HG03469 (cell line): ENCODE results near the gene RPS24.

Experiments used
- ATAC-seq: cut with Tn5 transposase; IDR thresholded peaks from one replicate; pipeline ENCODE4 v1.9.1; 2021; ENCODE audit warnings: mild to moderate bottlenecking, moderate library complexity, moderate number of reproducible peaks; ENCODE audit not compliant: unreplicated experiment

The RPS24 gene

GRCh38 chr10:78025685-78026364, 7.8 kb upstream of the RPS24 start:
- no peak for ATAC-seq

- ATAC-seq, result no peak
Measured at GRCh38 chr10:78028438-78029268, 5.0 kb upstream of the RPS24 start.

- ATAC-seq, result peak; percentile 34
Measured at GRCh38 chr10:78029269-78030226, 4.1 kb upstream of the RPS24 start, which contains the start of gene POLR3A. Gene POLR3A, minus strand, starts transcription at chr10:78029515. Its CDS starts 108 bp downstream, at chr10:78029407.

GRCh38 chr10:78033387-78033636, 351 bp upstream of the RPS24 start:
- no peak for ATAC-seq

DNA sequence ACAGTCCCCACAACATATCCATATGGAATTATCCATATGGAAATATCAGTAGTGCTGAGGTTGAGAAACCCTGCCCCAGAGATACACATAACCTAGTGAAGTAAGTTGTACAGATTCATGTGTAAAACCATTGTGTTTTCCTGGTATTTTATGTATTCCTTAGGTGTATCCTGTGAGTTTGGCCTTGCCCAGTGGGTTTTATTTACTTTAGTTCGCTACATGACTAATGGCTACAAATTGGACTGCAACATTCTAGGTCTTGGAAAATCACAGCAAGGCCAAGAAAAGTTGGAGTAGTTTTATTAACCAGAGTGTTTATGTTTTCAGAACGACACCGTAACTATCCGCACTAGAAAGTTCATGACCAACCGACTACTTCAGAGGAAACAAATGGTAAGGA, 1.4 kb downstream of the RPS24 start:
- no peak for ATAC-seq

- no peak for ATAC-seq
Measured at GRCh38 chr10:78035437-78035836, 1.8 kb downstream of the RPS24 start.

DNA sequence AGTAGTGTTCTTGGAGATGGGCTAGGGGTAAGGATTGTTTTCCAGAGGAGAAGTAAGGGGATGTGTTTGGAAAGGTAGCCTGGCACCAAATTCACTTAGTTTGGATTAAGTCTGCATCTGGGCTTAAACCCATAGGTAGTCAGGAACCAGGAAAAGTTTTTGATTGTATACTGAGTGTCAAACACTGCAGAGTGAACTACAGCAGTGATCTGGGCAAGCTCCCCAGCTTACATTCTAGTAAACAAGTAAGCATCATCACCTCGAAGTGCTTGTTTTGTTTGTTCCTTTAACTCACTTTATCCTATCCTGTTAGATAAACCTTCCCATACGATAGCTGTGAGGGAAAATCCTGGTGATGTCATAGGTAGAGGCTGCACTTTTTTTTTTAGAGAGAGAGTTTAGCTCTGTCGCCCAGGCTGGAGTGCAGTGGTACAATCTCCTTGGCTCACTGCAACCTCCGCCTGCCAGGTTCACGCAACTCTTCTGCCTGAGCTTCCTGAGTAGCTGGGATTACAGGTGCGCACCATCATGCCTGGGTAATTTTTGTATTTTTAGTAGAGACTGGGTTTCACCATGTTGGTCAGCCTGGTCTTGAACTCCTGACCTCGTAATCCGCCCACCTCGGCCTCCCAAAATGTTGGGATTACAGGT, 2.4 kb downstream of the RPS24 start:
- ATAC-seq, result no peak

DNA sequence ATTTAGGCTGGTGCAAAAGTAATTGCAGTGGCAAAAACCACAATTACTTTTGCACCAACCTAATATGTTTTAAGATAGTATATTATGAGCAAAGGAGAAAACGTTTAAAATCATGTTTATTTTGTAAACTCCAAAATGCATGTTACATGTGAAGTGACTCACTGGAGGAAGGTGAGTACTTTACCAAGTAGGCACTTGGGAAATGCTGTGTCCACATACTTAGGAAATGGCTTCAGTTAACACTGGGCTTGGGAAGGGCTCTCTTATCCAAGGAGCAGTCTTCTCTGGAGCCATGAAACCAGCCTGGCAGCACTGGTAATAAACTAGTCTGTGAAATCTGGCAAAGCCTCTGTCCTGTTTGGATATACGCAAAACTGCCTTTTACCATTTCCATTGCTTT, 4.4 kb downstream of the RPS24 start:
- ATAC-seq, result no peak

DNA sequence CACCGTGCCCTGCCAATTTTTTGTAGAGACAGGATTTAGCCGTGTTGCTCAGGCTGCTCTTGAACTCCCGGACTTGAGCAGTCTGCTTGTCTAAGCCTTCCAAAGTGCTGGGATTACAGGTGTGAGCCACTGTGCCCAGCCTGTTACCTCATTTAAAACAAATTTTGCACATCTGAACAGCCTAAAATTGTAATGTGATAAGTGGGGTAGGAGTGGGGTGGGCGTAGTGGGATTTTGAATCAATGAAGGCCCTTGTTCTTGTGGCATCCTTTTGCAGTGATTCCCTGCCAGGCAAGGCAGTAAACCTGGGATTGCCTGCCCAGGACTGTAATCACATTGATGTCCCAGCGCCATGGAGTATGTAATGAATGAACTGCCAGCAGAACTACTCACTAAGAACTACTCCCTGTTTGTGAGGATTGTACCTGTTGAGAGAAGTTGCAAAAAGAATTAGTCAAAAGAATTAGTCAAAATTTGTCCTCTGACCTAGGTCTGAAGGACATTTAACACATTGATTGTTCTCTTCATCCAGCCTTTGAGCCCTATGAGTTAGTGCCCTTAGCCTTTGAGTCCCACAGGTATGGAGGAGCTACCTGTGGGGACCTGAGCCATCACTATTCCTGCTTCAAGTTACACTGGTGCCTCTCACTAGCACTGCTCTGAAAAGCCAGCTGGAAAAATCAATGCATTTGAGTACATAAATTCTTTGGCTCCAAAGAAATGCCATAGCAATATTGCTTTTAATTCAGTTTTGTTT, 5.3 kb downstream of the RPS24 start:
- no peak for ATAC-seq

DNA sequence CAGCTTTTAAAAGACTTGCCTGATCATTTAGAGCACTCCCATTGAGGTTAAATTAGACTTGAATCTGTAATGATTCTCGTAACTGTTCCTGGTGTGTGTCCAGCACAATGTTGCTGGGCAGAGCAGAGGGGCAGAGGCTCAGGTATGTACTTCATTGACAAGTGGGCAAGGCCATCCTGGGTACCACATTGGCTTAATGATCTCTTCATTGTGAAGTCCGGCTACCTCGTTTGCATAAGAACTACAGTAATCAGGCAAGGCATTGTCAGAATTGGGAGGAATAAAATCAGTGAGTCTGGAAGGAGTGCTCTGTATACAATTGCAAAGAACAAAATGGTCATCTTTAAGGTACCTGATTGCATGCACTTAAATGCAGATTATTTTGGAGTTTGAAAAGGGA, 6.1 kb downstream of the RPS24 start:
- ATAC-seq, result no peak

- ATAC-seq, result no peak
Measured at GRCh38 chr10:78041170-78042057, 7.8 kb downstream of the RPS24 start.

GRCh38 chr10:78042058-78042751, 8.5 kb downstream of the RPS24 start:
- no peak for ATAC-seq

GRCh38 chr10:78042752-78043104, 9.1 kb downstream of the RPS24 start:
- no peak for ATAC-seq

DNA sequence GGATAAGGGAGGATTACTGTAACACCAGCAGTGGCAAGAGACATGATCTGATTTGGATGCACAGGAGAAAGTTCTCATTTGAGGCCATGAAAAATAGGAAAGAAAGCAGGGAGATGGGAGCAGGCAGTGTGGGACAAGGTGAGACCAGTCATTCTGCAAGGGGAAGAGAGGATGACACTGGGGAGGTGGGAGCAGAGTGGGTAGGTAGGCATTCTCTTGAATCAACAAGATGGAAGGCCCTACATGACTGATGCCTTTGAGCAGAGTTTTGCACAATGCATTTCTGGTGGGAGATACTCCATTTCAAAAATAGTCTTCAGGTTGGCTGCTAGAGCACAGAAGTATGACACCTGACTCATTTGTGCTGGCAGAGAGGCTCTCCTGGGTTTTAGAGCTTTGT, 10.5 kb downstream of the RPS24 start:
- no peak for ATAC-seq

GRCh38 chr10:78044699-78045098, 11.0 kb downstream of the RPS24 start:
- ATAC-seq, result no peak

GRCh38 chr10:78045237-78045636, 11.6 kb downstream of the RPS24 start:
- ATAC-seq, result peak; percentile 43

DNA sequence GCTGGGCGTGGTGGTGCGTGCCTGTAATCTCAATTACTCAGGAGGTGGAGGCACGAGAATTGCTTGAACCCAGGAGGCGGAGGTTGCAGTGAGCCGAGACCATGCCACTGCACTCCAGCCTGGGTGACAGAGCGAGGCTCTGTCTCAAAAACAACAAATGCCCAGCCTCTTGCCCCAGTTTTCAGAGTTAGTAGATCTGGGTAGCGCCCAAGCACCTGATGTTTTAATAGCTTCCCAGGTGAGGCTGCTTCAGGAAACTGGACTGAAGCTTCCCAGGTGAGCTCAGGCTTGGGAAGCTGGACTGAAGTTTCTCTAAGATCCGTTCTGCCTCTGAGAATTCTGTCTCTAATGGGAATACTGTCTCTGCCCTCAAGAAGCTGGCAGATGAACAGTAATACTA, 12.2 kb downstream of the RPS24 start:
- no peak for ATAC-seq

DNA sequence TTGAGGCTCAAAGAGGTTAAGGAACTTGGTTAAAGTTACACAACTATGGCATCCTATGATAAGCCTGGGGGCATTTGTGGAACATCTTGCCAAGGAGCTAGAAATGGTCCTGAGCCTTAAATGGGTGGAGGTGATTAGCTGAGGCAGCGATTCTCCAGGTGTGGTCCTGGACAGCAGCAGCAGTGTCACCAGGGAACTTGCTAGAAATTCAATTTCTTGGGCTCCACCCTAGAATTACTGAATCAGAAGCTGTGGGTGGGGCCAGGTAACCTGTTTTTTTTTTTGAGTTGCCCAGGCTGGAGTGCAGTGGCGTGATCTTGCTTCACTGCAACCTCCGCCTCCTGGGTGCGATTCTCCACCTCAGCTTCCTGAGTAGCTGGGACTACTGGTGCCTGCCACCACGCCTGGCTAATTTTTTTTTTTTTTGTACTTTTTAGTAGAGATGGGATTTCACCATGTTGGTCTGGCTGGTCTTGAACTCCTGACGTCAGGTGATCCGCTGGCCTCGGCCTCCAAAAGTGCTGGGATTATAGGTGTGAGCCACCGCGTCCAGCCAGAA, 13.1 kb downstream of the RPS24 start:
- no peak for ATAC-seq
